OCI-LY1 (cell line): ENCODE data around the gene SBSN.
"Not testable (repeated sequence)": the region's sequence is repeated elsewhere in the genome, so short reads cannot be mapped to it uniquely, and the experiment has no call there.

Experiments
- H2AFZ ChIP-seq: fragments of 200-600 bp; sonication (generic), shearing (Covaris generic); 2 replicates; pipeline ENCODE4 v1.6.0; 2014; ENCODE audit warnings: antibody characterized with exemption, mild to moderate bottlenecking, low read length
- H3F3A ChIP-seq: fragments of 200-600 bp; sonication (generic), shearing (Covaris generic); 2 replicates; pipeline ENCODE4 v1.6.0; 2014; ENCODE audit warnings: mild to moderate bottlenecking, antibody characterized with exemption, low read length, moderate library complexity; ENCODE audit not compliant: insufficient read depth
- H3K27ac ChIP-seq: fragments of 200-600 bp; sonication (generic); 2 replicates; pipeline ENCODE4 v1.5.1; 2014; ENCODE audit warnings: low read length, mixed run types, mild to moderate bottlenecking, low read depth; ENCODE audit not compliant: poor library complexity, severe bottlenecking
- H3K27me3 ChIP-seq: fragments of 200-600 bp; sonication (generic); 2 replicates; pipeline ENCODE4 v1.6.0; 2014; ENCODE audit warnings: antibody characterized with exemption, mild to moderate bottlenecking, low read length, moderate library complexity; ENCODE audit not compliant: insufficient read depth
- H3K36me3 ChIP-seq: fragments of 200-600 bp; sonication (generic); 2 replicates; pipeline ENCODE4 v1.6.1; 2014; ENCODE audit warnings: mild to moderate bottlenecking, antibody characterized with exemption, low read length, moderate library complexity, mixed read lengths; ENCODE audit not compliant: insufficient read depth
- H3K4me1 ChIP-seq: fragments of 200-600 bp; sonication (generic); 2 replicates; pipeline ENCODE4 v1.5.1; 2014; ENCODE audit warnings: mild to moderate bottlenecking, low read length, moderate library complexity; ENCODE audit not compliant: insufficient read depth, severe bottlenecking
- H3K4me2 ChIP-seq: fragments of 200-600 bp; sonication (generic), shearing (Covaris generic); 2 replicates; pipeline ENCODE4 v1.6.1; 2014; ENCODE audit warnings: low read length
- H3K4me3 ChIP-seq: fragments of 200-600 bp; sonication (generic); 2 replicates; pipeline ENCODE4 v1.5.1; 2014; ENCODE audit warnings: low read length, low read depth, mild to moderate bottlenecking, mixed read lengths; ENCODE audit not compliant: poor library complexity, severe bottlenecking
- H3K79me2 ChIP-seq: fragments of 200-600 bp; shearing (Covaris generic); 2 replicates; pipeline ENCODE4 v1.6.1; 2016; ENCODE audit warnings: mixed run types, low read length, mixed read lengths; ENCODE audit not compliant: insufficient read depth
- H3K9ac ChIP-seq: fragments of 200-600 bp; sonication (generic), shearing (Covaris generic); 2 replicates; pipeline ENCODE4 v1.6.1; 2014; ENCODE audit warnings: mild to moderate bottlenecking, low read length, mixed read lengths
- H3K9me2 ChIP-seq: fragments of 200-600 bp; sonication (generic), shearing (Covaris generic); 2 replicates; pipeline ENCODE4 v1.6.1; 2014; ENCODE audit warnings: low read depth, mild to moderate bottlenecking, low read length, mixed read lengths
- H3K9me3 ChIP-seq: fragments of 200-600 bp; shearing (Covaris generic); 2 replicates; pipeline ENCODE4 v1.6.1; 2014; ENCODE audit warnings: low read length, mixed read lengths
- H4K20me1 ChIP-seq: fragments of 200-600 bp; sonication (generic), shearing (Covaris generic); 2 replicates; pipeline ENCODE4 v1.6.0; 2016; ENCODE audit warnings: mild to moderate bottlenecking, low read length; ENCODE audit not compliant: insufficient read depth
- CTCF ChIP-seq: fragments of 200-600 bp; sonication (generic), shearing (Covaris generic); IDR thresholded peaks from 2 replicates; pipeline ENCODE4 v1.5.1; 2017; ENCODE audit warnings: mild to moderate bottlenecking, antibody characterized with exemption, low read length, moderate library complexity, mixed read lengths
- EZH2 ChIP-seq: fragments of 200-600 bp; sonication (generic), shearing (Covaris generic); IDR thresholded peaks from 2 replicates; pipeline ENCODE4 v1.8.0; 2017; ENCODE audit warnings: borderline replicate concordance, mixed run types, mild to moderate bottlenecking, antibody characterized with exemption, low read length, moderate library complexity, mixed read lengths

SBSN gene

GRCh38 chr19:35476149-35476548, 52.0 kb downstream of the SBSN start:
- Histone ChIP-seq H3K9me2 (no peaks in the 10 kb centered on the region), H3K79me2 (no peaks in the 10 kb centered on the region), H3K4me1 (no peaks in the 10 kb centered on the region), H3K27me3 (peaks cover 3% of the 10 kb centered on the region), H3K36me3 (no peaks in the 10 kb centered on the region), H3K4me2 (no peak overlapping the region), H3K4me3 (no peak overlapping the region), H3K9me3 (no peaks in the 10 kb centered on the region), H3K27ac (no peak overlapping the region), H4K20me1 (no peaks in the 10 kb centered on the region), H2AFZ (no peak overlapping the region), H3F3A (no peaks in the 10 kb centered on the region), H3K9ac (no peak overlapping the region)
- peak; percentile 52 for TF ChIP-seq CTCF
- TF ChIP-seq EZH2, result no peak

GRCh38 chr19:35474594-35474993, 53.5 kb downstream of the SBSN start:
- not testable (repeated sequence) for H3K9ac ChIP-seq, H3F3A ChIP-seq, H3K79me2 ChIP-seq, H3K9me3 ChIP-seq, H4K20me1 ChIP-seq, H3K4me2 ChIP-seq, H3K36me3 ChIP-seq, H3K9me2 ChIP-seq, H3K27me3 ChIP-seq, H3K27ac ChIP-seq, H3K4me1 ChIP-seq, H2AFZ ChIP-seq, H3K4me3 ChIP-seq

- H3K9me3 ChIP-seq, result no peaks in the 10 kb centered on the region
- no peaks in the 10 kb centered on the region for H3K36me3 ChIP-seq
- H3F3A ChIP-seq, result no peaks in the 10 kb centered on the region
- no peak overlapping the region for H3K9ac ChIP-seq
- no peaks in the 10 kb centered on the region for H4K20me1 ChIP-seq
- no peaks in the 10 kb centered on the region for H3K79me2 ChIP-seq
- no peak overlapping the region for H3K4me3 ChIP-seq
- no peaks in the 10 kb centered on the region for H3K9me2 ChIP-seq
- no peak for TF ChIP-seq CTCF
- TF ChIP-seq EZH2, result no peak
- H3K27ac ChIP-seq, result no peak overlapping the region
- no peaks in the 10 kb centered on the region for H3K4me1 ChIP-seq
- peaks cover 3% of the 10 kb centered on the region for H3K27me3 ChIP-seq
- no peak overlapping the region for H2AFZ ChIP-seq
- no peak overlapping the region for H3K4me2 ChIP-seq
Observed at GRCh38 chr19:35474104-35474503, 54.0 kb downstream of the SBSN start.
